HCT116 (cell line): ENCODE measurements around the gene TRIM63. TPM values are rescaled to one million over a fixed set of nuclear protein-coding genes. Genes with fewer than 3 reads are reported as not detected.

Source experiments
- ATAC-seq: fragments of 200-7000 bp; cut with Tn5 transposase; 2 replicates; pipeline ENCODE4 v1.9.1; 2020; ENCODE audit warnings: mild to moderate bottlenecking, moderate library complexity
- BruUV-seq: library from RNA; stranded (reverse); fragments of 400-500 nt; replicated peaks from 2 replicates; lab custom pipeline; 2021; lab: Mats Ljungman, UMichigan
- CTCF ChIA-PET: fragments of 300-600 bp; sonication (Branson Sonifier 250); formaldehyde crosslinking; loops from one replicate; lab custom pipeline; 2021; ENCODE audit warnings: antibody characterized with exemption; lab: Charles Lee
- POLR2A ChIA-PET: fragments of 300-600, 350-600 bp; sonication (Branson Sonifier 250); formaldehyde crosslinking; loops from one replicate; lab custom pipeline; 2021; ENCODE audit warnings: antibody characterized with exemption; lab: Charles Lee
- RAD21 ChIA-PET, 2 experiments: fragments of 300-600 bp; sonication (Branson Sonifier 250); formaldehyde crosslinking; loops; one replicate each; lab custom pipeline; 2023; ENCODE audit warnings: low total read pairs in 2 of 2; ENCODE audit not compliant: uncharacterized antibody in 2 of 2, unreplicated experiment in 2 of 2, low non-redundant PET in 1 of 2; lab: Charles Lee
- DNase-seq: peaks from one replicate; pipeline ENCODE4 v3.0.0-alpha.2; 2010; ENCODE audit warnings: low read depth, low spot score
- H2AFZ ChIP-seq: fragments of 200-600 bp; shearing (Covaris generic), sonication (generic); 2 replicates; pipeline ENCODE4 v1.6.1; 2017; ENCODE audit warnings: low read depth, mixed run types, mixed read lengths, antibody characterized with exemption, low read length; ENCODE audit not compliant: poor library complexity, severe bottlenecking
- H3K27ac ChIP-seq: 2 replicates; pipeline ENCODE4 v1.5.1; 2012; ENCODE audit warnings: low read depth, low read length
- H3K27me3 ChIP-seq: fragments of 200-600 bp; sonication (generic); 2 replicates; pipeline ENCODE4 v1.6.1; 2016; ENCODE audit warnings: mixed run types, low read length, mixed read lengths; ENCODE audit not compliant: insufficient read depth
- H3K36me3 ChIP-seq, 2 experiments: fragments of 200-500 bp in 1 of 2; fragments of 200-600 bp in 1 of 2; sonication (Bioruptor generic) in 1 of 2; sonication (generic) in 1 of 2; 2 replicates each; pipeline versions ENCODE4 v1.5.1 to v1.6.1; 2014 to 2016; ENCODE audit warnings: low read length in 2 of 2, inconsistent platforms in 1 of 2, mixed read lengths in 1 of 2, mixed run types in 1 of 2; ENCODE audit not compliant: insufficient read depth in 2 of 2, control insufficient read depth in 1 of 2
- H3K4me1 ChIP-seq, 2 experiments: fragments of 200-600 bp in 1 of 2; sonication (generic) in 1 of 2; 2 replicates each; pipeline versions ENCODE4 v1.5.1 to v1.6.1; 2012 to 2017; ENCODE audit warnings: low read length in 2 of 2, inconsistent platforms in 1 of 2, mild to moderate bottlenecking in 1 of 2, mixed read lengths in 1 of 2, mixed run types in 1 of 2, moderate library complexity in 1 of 2; ENCODE audit not compliant: insufficient read depth in 2 of 2, control insufficient read depth in 1 of 2
- H3K4me2 ChIP-seq: fragments of 200-600 bp; sonication (generic); 2 replicates; pipeline ENCODE4 v1.6.1; 2017; ENCODE audit warnings: mixed run types, low read length, mixed read lengths
- H3K4me3 ChIP-seq, 2 experiments: fragments of 200-600 bp in 1 of 2; sonication (generic) in 1 of 2; replicated peaks in 1 of 2; 2 replicates each; pipeline ENCODE4 v1.5.1; 2011 to 2016; ENCODE audit warnings: low read length in 2 of 2, control low read depth in 1 of 2, low read depth in 1 of 2, mild to moderate bottlenecking in 1 of 2, mixed read lengths in 1 of 2, mixed run types in 1 of 2
- H3K79me2 ChIP-seq: fragments of 200-600 bp; sonication (generic); 2 replicates; pipeline ENCODE4 v1.6.1; 2017; ENCODE audit warnings: mild to moderate bottlenecking, mixed run types, low read length, moderate library complexity, mixed read lengths; ENCODE audit not compliant: insufficient read depth
- H3K9ac ChIP-seq: fragments of 200-600 bp; sonication (generic); 2 replicates; pipeline ENCODE4 v1.6.1; 2016; ENCODE audit warnings: low read length, mixed read lengths
- H3K9me2 ChIP-seq: fragments of 200-600 bp; sonication (generic), shearing (Covaris generic); 2 replicates; pipeline ENCODE4 v1.6.1; 2017; ENCODE audit warnings: mixed run types, mild to moderate bottlenecking, moderate library complexity; ENCODE audit not compliant: insufficient read depth
- H3K9me3 ChIP-seq, 2 experiments: fragments of 200-500 bp in 1 of 2; fragments of 200-600 bp in 1 of 2; sonication (Bioruptor generic) in 1 of 2; sonication (generic) in 1 of 2; 2 replicates each; pipeline ENCODE4 v1.6.1; 2014 to 2017; ENCODE audit warnings: low read length in 2 of 2, mixed read lengths in 2 of 2, inconsistent platforms in 1 of 2, low read depth in 1 of 2, mild to moderate bottlenecking in 1 of 2, mixed run types in 1 of 2, moderate library complexity in 1 of 2; ENCODE audit not compliant: control insufficient read depth in 1 of 2, insufficient read depth in 1 of 2
- H4K20me1 ChIP-seq: fragments of 200-600 bp; sonication (generic), shearing (Covaris generic); 2 replicates; pipeline ENCODE4 v1.6.1; 2017; ENCODE audit warnings: mixed run types, mild to moderate bottlenecking, moderate library complexity; ENCODE audit not compliant: insufficient read depth
- CEBPB ChIP-seq: IDR thresholded peaks from 2 replicates; pipeline ENCODE4 v1.6.1; 2012; ENCODE audit warnings: low read depth
- POLR2AphosphoS5 ChIP-seq: IDR thresholded peaks from 2 replicates; pipeline ENCODE4 v1.6.1; 2011; ENCODE audit warnings: mild to moderate bottlenecking, low read depth, low read length, moderate library complexity
- REST ChIP-seq: IDR thresholded peaks from 2 replicates; pipeline ENCODE4 v1.6.1; 2012; ENCODE audit warnings: low read depth
- ZBTB33 ChIP-seq: IDR thresholded peaks from 2 replicates; pipeline ENCODE4 v1.6.1; 2011; ENCODE audit warnings: mild to moderate bottlenecking, low read length, moderate library complexity; ENCODE audit not compliant: insufficient replicate concordance; ENCODE audit errors: extremely low read depth
- ZFX ChIP-seq: fragments of 450-650 bp; IDR thresholded peaks from 2 replicates; pipeline ENCODE4 v1.6.1; 2017
- intact Hi-C: fragments of 100-400 bp; cut with micrococcal nuclease; formaldehyde crosslinking; loops from 2 replicates; pipeline ENCODE4 v1.10.0; 2022
- total RNA-seq: library from RNA; stranded (reverse); gene quantifications from one replicate; pipeline ENCODE4 v1.2.1, GENCODE V29; 2021; ENCODE audit not compliant: unreplicated experiment

TRIM63 gene
- total RNA-seq, 1 experiment from 2014 or later = not detected

GRCh38 chr1:26038477-26038876 lies 29.0 kb downstream of the TRIM63 start:
- Histone ChIP-seq H3K4me2 (no peak overlapping the region), H3K36me3 (no peaks in the 10 kb centered on the region), H3K9me2 (no peaks in the 10 kb centered on the region), H3K79me2 (no peaks in the 10 kb centered on the region), H3K9me3 (no peaks in the 10 kb centered on the region), H3K27me3 (no peaks in the 10 kb centered on the region), H3K27ac (no peak overlapping the region), H3K4me3 (no peak overlapping the region), H3K9ac (no peak overlapping the region), H2AFZ (no peak overlapping the region), H3K4me1 (peaks cover 11 to 27% of the 10 kb centered on the region in 2 experiments), H4K20me1 (no peaks in the 10 kb centered on the region)
- POLR2A ChIA-PET = no interaction called here
- DNase-seq (no peak), ATAC-seq (no peak)
- intact Hi-C loops = loop anchor here (5.0 kb wide), 3 partner anchors 129 to 354 kb away; partner anchors contain the start of genes C1orf232 and ZNF593
- BruUV-seq = no TSS peak
- RAD21 ChIA-PET = interaction anchor here in 1 of 2 experiments (0.9 kb wide), 1 partner anchor 73 kb away, joined by 5 read pairs; no protein-coding TSS in a partner anchor
- CTCF ChIA-PET = no interaction called here
- TF ChIP-seq ZFX (0 out of 2 replicates have a peak, but pooled peaks have one; percentile 8), REST (no peak), CEBPB (no peak), POLR2AphosphoS5 (no peak), ZBTB33 (no peak)
